NK-92 (cell line): ENCODE data around the gene ZC3H15.
"Not testable (repeated sequence)": the region's sequence is repeated elsewhere in the genome, so short reads cannot be mapped to it uniquely, and the experiment has no call there.

ENCODE experiments used
- DNase-seq: peaks from one replicate; lab custom pipeline; 2025; ENCODE audit not compliant: unreplicated experiment; lab: John Stamatoyannopoulos, UW

Gene ZC3H15

GRCh38 chr2:186493564-186494085 lies 7.6 kb downstream of the ZC3H15 start:
- no peak for DNase-seq

- no peak for DNase-seq
Measured at GRCh38 chr2:186496401-186496800, 10.3 kb downstream of the ZC3H15 start.

GRCh38 chr2:186497928-186498327 lies 11.9 kb downstream of the ZC3H15 start:
- no peak for DNase-seq

- DNase-seq: no peak
Measured at GRCh38 chr2:186498834-186499233, 12.8 kb downstream of the ZC3H15 start.

- no peak for DNase-seq
Measured at GRCh38 chr2:186503827-186504606, 18.0 kb downstream of the ZC3H15 start.

- DNase-seq: no peak
Measured at GRCh38 chr2:186508263-186508662, 22.2 kb downstream of the ZC3H15 start.

GRCh38 chr2:186515376-186515775 lies 29.3 kb downstream of the ZC3H15 start:
- DNase-seq: no peak

- DNase-seq: no peak
Measured at GRCh38 chr2:186516396-186516795, 30.3 kb downstream of the ZC3H15 start.

- no peak for DNase-seq
Measured at GRCh38 chr2:186517090-186517489, 31.0 kb downstream of the ZC3H15 start.

- no peak for DNase-seq
Measured at GRCh38 chr2:186518291-186518690, 32.2 kb downstream of the ZC3H15 start.

GRCh38 chr2:186518945-186519344 lies 32.9 kb downstream of the ZC3H15 start:
- no peak for DNase-seq

GRCh38 chr2:186521570-186522153 lies 35.6 kb downstream of the ZC3H15 start:
- not testable (repeated sequence) for DNase-seq

- DNase-seq: no peak
Measured at GRCh38 chr2:186522450-186522849, 36.4 kb downstream of the ZC3H15 start.

GRCh38 chr2:186523791-186524190 lies 37.7 kb downstream of the ZC3H15 start:
- DNase-seq: no peak

GRCh38 chr2:186526281-186526680 lies 40.2 kb downstream of the ZC3H15 start:
- no peak for DNase-seq

GRCh38 chr2:186530314-186530713 lies 44.3 kb downstream of the ZC3H15 start:
- no peak for DNase-seq

- no peak for DNase-seq
Measured at GRCh38 chr2:186531257-186531775, 45.3 kb downstream of the ZC3H15 start.

GRCh38 chr2:186532891-186533290 lies 46.8 kb downstream of the ZC3H15 start:
- no peak for DNase-seq

- DNase-seq: no peak
Measured at GRCh38 chr2:186533717-186534116, 47.7 kb downstream of the ZC3H15 start.

- no peak for DNase-seq
Measured at GRCh38 chr2:186534406-186534805, 48.3 kb downstream of the ZC3H15 start.

- no peak for DNase-seq
Measured at GRCh38 chr2:186535861-186536260, 49.8 kb downstream of the ZC3H15 start.

GRCh38 chr2:186537019-186537418 lies 51.0 kb downstream of the ZC3H15 start:
- DNase-seq: no peak
